Adrenal gland (tissue), 5 donors: ENCODE data around the gene GCHFR.

ENCODE experiments used
- CTCF ChIP-seq, 6 experiments: fragments of 450-650 bp in 4 of 6; fragments of 200-600 bp in 2 of 6; sonication (generic) in 1 of 6; IDR thresholded peaks; 1 replicate in 5 of 6; 2 replicates in 1 of 6; pipeline versions ENCODE4 v1.5.1 to v1.8.0; 2016 to 2021; ENCODE audit warnings: antibody characterized with exemption in 6 of 6, mild to moderate bottlenecking in 2 of 6, moderate library complexity in 1 of 6
- POLR2A ChIP-seq, 2 donors: fragments of 450-650 bp; IDR thresholded peaks; one replicate each; pipeline ENCODE4 v1.6.1; 2017; ENCODE audit warnings: antibody characterized with exemption in 2 of 2, mild to moderate bottlenecking in 2 of 2, moderate library complexity in 1 of 2
- donor health status: DM: no; HTN: no; CAD: no.

- TF ChIP-seq POLR2A (IDR thresholded peaks at IDR 0.05), result no peak
- TF ChIP-seq CTCF (IDR thresholded peaks at IDR 0.05), result no peak
These were observed 28.5 kb downstream of the GCHFR start for GRCh38 chr15:40792394-40792793.
